Stimulated activated CD4-positive, alpha-beta T cell treated with anti-CD3 and anti-CD28 coated beads, Interleukin-4, amount 100 ng/mL, for 4 hours (primary cell): ENCODE results near the gene PLA2G2F.

Source experiments
- DNase-seq, 2 experiments: peaks; one replicate each; pipeline ENCODE4 v3.0.0-alpha.2; 2020

PLA2G2F gene

DNA sequence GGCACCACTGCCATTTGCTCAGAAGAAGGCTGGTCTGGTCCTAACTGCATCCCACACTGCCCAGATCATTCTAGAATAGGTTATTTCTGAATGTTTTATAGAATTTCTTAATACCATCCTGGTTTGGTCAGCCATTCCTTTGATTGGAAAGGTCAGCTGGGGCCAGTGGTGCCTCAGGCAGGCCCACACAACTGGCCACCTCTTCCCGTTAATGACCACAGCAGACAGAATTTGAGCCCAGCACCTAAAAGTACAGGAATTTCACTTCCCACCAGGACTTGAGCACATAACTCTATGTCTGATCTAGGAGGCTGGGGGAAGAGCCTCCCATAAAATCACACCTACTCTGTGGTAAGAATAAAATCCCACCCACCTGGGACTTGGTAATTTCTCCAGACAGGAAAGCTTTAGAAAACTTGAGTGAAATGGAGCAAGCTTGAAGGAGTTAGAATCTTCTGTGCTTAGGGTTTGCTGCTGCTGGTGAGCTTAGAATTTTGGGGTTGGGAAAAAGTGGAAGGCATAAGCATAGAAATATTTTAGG lies 53.8 kb downstream of the PLA2G2F start:
- DNase-seq, result no peak

DNA sequence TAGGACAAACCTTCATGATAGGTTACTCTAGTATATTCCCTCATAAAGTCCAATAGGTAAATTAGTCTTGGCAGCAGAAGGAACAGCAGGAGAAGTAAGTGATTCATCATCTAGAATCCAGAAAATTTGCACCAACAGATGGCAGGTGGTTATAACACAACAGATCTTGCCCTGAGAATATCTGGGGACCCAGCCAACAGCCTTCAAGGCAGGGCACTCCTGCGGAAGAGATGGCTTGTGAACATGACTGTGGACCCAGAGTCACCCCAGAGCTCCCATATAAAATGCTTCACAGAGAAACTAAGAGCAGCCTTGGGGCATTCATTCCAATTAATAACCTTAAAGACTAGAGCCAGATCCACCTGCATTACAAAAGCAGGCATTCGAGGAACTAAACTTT lies 55.1 kb downstream of the PLA2G2F start:
- DNase-seq, result no peak

DNA sequence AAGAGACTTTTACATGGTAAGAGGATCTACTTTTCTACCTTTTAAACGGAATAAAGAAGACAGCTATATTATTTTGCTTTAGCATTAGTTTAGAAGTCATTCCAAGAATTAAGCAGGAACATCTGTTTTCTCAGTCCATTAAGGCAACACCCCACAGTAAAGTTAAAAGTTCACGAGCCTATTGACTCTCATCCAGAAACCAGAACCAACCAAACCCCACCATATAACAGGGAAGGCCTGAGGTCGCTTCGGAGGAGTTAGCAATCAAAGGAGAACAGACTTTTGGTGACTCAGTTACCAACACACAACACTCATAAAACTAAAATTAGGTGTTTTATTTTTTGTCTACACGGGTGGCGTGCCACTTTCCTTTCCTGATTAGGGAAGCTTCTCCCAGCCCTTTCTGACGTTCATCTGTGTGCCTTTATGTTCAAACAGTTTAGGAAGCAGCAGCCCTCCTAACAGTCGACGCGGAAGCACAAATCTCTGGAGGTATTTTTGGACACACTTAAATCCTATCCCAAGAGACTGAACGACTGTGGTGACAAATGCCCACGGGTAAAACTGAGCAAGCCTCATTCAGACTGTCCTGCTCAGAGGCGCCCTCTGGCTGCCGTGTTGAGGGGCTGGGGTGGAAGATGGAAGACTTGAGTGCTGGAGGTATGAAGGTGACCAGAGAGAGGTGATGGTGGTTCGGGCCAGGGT lies 55.8 kb downstream of the PLA2G2F start:
- DNase-seq, result peak; percentile 66 to 75

DNA sequence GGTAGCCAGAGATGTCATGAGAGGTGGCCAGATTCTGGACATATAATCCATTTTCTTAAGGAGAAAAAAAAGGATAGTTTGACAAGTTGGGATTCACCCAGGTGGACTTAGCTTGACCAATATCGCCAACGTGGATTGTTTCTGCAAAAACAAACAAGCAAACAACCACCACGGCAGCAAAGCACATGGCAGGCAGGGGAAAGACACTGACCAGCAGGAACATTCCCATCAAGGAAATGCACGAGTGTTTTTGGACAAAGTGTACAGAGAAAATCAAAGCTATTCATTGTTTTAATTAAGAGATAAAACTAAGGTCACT lies 56.3 kb downstream of the PLA2G2F start:
- DNase-seq, result no peak

DNA sequence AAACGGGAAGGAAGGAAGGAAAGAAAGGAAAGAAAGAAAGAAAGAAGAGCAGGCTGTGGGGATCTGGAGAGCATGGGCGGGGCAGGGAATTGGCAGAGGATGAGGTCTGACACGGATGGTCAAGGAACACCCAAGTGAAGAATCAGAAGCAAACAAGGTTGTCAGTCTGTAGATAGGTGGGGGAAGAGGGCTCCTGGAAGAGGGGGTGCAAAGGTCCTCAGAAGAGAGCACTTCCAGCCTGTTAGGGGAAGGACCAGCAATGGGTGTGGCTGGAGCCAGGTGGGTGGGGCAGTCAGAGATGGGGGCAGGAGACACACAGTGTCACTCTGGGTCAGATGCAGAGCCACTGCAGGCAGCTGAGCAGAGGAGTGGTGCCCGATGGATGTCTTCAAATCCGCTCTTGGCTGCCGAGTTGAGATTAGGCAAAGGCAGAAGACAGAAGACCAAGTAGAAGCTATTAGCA lies 58.2 kb downstream of the PLA2G2F start:
- DNase-seq, result no peak

DNA sequence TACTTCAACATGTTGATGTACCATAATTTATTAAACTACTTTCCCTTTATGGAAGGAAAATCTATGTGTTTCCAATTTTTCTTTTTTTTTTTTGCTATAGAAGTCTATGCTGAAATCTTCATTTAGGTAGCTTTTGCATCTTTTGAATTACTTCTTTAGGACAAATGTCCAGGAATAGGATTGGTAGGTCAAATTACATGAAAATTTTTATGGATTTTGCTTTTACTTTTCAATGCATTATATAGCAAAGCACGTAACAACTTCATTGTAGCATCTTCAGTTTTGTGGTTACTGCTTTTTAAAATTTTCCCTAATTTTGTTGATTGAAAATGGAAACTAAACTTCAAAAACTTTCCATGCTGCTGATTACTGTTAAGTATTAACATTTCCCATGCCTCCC lies 59.2 kb downstream of the PLA2G2F start:
- no peak for DNase-seq

DNA sequence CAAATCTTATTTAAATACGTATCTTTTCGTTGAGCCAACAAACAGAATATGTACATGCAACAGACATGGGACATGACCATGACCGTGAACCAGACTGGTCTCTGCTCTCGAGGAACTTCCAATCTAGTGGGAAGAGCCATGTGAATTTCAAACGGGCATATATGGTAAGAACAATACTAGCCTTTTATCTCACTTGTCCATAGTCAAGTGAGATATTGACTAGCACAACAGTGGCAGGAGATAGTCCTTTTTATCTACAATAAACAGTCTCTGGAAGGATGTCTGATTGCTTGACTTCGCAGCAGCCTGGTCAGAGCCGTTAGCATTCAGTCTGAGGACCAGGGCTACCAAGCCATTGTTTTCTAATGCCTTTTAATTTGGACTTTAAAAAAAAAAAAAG lies 59.8 kb downstream of the PLA2G2F start:
- no peak for DNase-seq

DNA sequence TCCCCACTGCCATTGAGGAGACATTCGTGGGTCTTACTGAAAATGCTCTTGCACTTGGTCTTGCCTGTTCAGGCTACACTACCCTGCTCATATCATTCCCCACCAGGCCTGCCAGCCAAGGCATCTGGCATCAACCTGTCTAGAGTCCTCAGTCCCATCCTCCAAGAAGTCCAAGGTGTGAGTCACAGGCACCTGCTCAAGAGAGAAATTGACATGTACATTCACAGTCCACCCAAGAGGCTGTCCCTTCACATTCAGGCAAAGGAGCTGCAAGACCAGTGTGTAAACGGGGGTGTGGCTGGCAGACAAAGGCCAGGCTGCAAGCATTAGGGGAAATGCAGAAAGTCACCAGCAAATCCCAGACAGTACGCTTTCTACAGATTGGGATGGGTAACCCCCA lies 60.3 kb downstream of the PLA2G2F start:
- DNase-seq, result no peak

DNA sequence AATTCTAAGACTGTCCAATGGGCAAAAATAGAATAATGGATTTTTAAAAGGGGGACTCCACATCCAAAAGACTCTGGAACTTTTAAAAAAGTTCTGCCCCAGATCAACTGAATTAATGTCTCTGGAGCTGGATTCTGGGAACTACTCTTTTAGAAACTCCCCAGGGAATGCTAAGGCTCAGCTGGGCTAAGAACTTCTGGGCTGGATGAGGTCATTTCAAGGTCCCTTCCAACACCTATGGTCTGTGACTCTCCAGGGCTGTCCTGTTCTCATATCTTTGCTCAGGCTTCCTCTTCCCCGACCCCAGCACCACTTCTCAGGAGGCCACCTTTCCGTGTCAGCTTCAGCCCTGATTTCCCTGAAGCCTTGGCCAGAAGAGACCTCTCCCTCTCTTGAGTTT lies 60.7 kb downstream of the PLA2G2F start:
- DNase-seq, result no peak
